Liver (tissue), 9 donors: ENCODE data around the gene AVEN. TPM values are rescaled to one million over a fixed set of nuclear protein-coding genes. Genes with fewer than 3 reads are reported as not detected.

Experiments
- DNase-seq: peaks from one replicate; pipeline ENCODE4 v3.0.0-alpha.2; 2017; ENCODE audit warnings: low spot score
- H3K27ac ChIP-seq, 2 donors: one replicate each; pipeline ENCODE4 v1.7.0; 2013; ENCODE audit warnings: inconsistent platforms in 2 of 2, low read length in 2 of 2, control low read depth in 1 of 2, low read depth in 1 of 2, mild to moderate bottlenecking in 1 of 2
- H3K27me3 ChIP-seq, 4 donors: one replicate each; pipeline versions ENCODE4 v1.6.1 to v1.7.0; 2013; ENCODE audit warnings: low read length in 3 of 4, inconsistent platforms in 1 of 4, mild to moderate bottlenecking in 1 of 4, moderate library complexity in 1 of 4; ENCODE audit not compliant: control insufficient read depth in 4 of 4, insufficient read depth in 4 of 4
- H3K36me3 ChIP-seq, 4 donors: one replicate each; pipeline versions ENCODE4 v1.6.1 to v1.7.0; 2013; ENCODE audit warnings: low read length in 3 of 4, mild to moderate bottlenecking in 3 of 4, low read depth in 1 of 4, moderate library complexity in 1 of 4; ENCODE audit not compliant: control insufficient read depth in 4 of 4, insufficient read depth in 3 of 4
- H3K4me1 ChIP-seq, 4 donors: one replicate each; pipeline versions ENCODE4 v1.6.1 to v1.7.0; 2013; ENCODE audit warnings: low read length in 3 of 4, mild to moderate bottlenecking in 3 of 4, moderate library complexity in 1 of 4; ENCODE audit not compliant: control insufficient read depth in 4 of 4, insufficient read depth in 4 of 4
- H3K4me3 ChIP-seq, 3 donors: one replicate each; pipeline versions ENCODE4 v1.6.1 to v1.7.0; 2013; ENCODE audit warnings: low read length in 3 of 3, control low read depth in 1 of 3, low read depth in 1 of 3, mild to moderate bottlenecking in 1 of 3
- H3K9ac ChIP-seq, 2 donors: one replicate each; pipeline ENCODE4 v1.7.0; 2013; ENCODE audit warnings: low read length in 2 of 2, mild to moderate bottlenecking in 2 of 2, moderate library complexity in 2 of 2, control low read depth in 1 of 2, low read depth in 1 of 2
- H3K9me3 ChIP-seq, 4 donors: one replicate each; pipeline versions ENCODE4 v1.6.1 to v1.7.0; 2013; ENCODE audit warnings: low read length in 3 of 4; ENCODE audit not compliant: control insufficient read depth in 4 of 4
- EGR1 ChIP-seq, 2 donors: IDR thresholded peaks; 2 replicates each; pipeline ENCODE4 v1.6.1; 2016 to 2018; ENCODE audit warnings: antibody characterized with exemption in 2 of 2, low read depth in 2 of 2
- FOXA1 ChIP-seq: IDR thresholded peaks from 2 replicates; pipeline ENCODE4 v1.6.1; 2016; ENCODE audit warnings: antibody characterized with exemption
- FOXA2 ChIP-seq: IDR thresholded peaks from 2 replicates; pipeline ENCODE4 v1.6.1; 2016; ENCODE audit warnings: antibody characterized with exemption
- GABPA ChIP-seq, 2 donors: IDR thresholded peaks in 1 of 2; conservative IDR thresholded peaks in 1 of 2; 2 replicates each; pipeline ENCODE4 v1.6.1; 2016; ENCODE audit warnings: antibody characterized with exemption in 2 of 2, mild to moderate bottlenecking in 1 of 2, moderate library complexity in 1 of 2
- HNF4G ChIP-seq: IDR thresholded peaks from 2 replicates; pipeline ENCODE4 v1.6.1; 2016; ENCODE audit warnings: antibody characterized with exemption
- JUND ChIP-seq, 2 donors: IDR thresholded peaks; 2 replicates each; pipeline ENCODE4 v1.6.1; 2016; ENCODE audit warnings: antibody characterized with exemption in 2 of 2
- NR2F2 ChIP-seq: IDR thresholded peaks from 2 replicates; pipeline ENCODE4 v1.6.1; 2016; ENCODE audit warnings: antibody characterized with exemption
- SP1 ChIP-seq: IDR thresholded peaks from 2 replicates; pipeline ENCODE4 v1.6.1; 2018; ENCODE audit warnings: antibody characterized with exemption, mild to moderate bottlenecking
- TAF1 ChIP-seq: conservative IDR thresholded peaks from 2 replicates; pipeline ENCODE4 v1.6.1; 2016; ENCODE audit warnings: antibody characterized with exemption, mild to moderate bottlenecking
- YY1 ChIP-seq: IDR thresholded peaks from 2 replicates; pipeline ENCODE4 v1.6.1; 2016; ENCODE audit warnings: antibody characterized with exemption, mild to moderate bottlenecking
- WGBS: extraction: QIAGEN DNeasy Blood & Tissue Kit; methylation state at CpG from one replicate; pipeline ENCODE4 v1.1.7; 2013; 5-methylcytosine and 5-hydroxymethylcytosine counted together
- polyA plus RNA-seq, 2 donors: library from polyadenylated mRNA; stranded (reverse) in 1 of 2; unstranded in 1 of 2; fragments of 200-250 nt in 1 of 2; fragments of >200 nt in 1 of 2; fragmentation: Nextera tagmentation in 1 of 2; extraction: Ambion mirVana in 1 of 2; gene quantifications; one replicate each; pipeline versions ENCODE4 v1.2.1 to v1.2.3, GENCODE V29; 2013 to 2015
- total RNA-seq, 2 donors: library from RNA; depleted of rRNA; stranded (reverse); fragments of >200 nt; gene quantifications; one replicate each; pipeline ENCODE4 v1.2.3, GENCODE V29; 2014
- TF ChIP-seq, protein P1 (sequence below): IDR thresholded peaks from 2 replicates; pipeline ENCODE4 v1.6.1; 2016; ENCODE audit warnings: antibody characterized with exemption, mild to moderate bottlenecking
- TF ChIP-seq, protein P2 (sequence below): IDR thresholded peaks from 2 replicates; pipeline ENCODE4 v1.6.1; 2016; ENCODE audit warnings: antibody characterized with exemption
- TF ChIP-seq, protein P3 (sequence below): IDR thresholded peaks from 2 replicates; pipeline ENCODE4 v1.6.1; 2016; ENCODE audit warnings: antibody characterized with exemption
- TF ChIP-seq, protein P4 (sequence below): IDR thresholded peaks from 2 replicates; pipeline ENCODE4 v1.6.1; 2016; ENCODE audit warnings: antibody characterized with exemption
- donor health status: healthy.
- donor health status: healthy.
- donor health status: healthy.
- donor health status: healthy.
- donor health status: healthy.

AVEN gene
- total and polyA plus RNA-seq, 4 donors, result 5.3 to 12.4 (median 7.0) TPM

DNA sequence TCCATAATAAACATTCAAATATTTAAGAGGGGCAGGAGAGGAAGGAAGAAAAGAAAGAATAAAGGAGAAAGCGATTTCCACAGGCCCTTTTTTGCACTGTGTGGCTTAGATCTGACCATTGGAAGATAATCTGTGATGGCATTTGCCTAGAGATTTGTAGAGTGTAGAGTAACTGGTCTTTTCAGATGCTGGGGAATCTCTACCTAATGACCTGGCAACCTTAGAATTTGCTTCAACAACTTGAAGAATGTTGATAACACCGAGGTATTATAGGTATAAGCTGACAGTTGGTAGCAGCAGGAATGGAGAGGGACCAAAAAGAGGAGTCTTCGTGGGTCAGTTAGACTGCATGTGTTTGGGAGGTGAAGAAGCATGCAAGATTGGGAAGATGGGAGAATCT is 20.9 kb upstream of the AVEN start:
- H3K4me1 ChIP-seq, result no peaks in the 10 kb centered on the region
- no peak overlapping the region for H3K9ac ChIP-seq
- 81% methylated on average over 3 of the region's 3 CpGs for WGBS
- no peak overlapping the region for H3K4me3 ChIP-seq
- H3K27me3 ChIP-seq, result no peaks in the 10 kb centered on the region
- no peaks in the 10 kb centered on the region for H3K9me3 ChIP-seq
- H3K36me3 ChIP-seq, result no peaks in the 10 kb centered on the region
- DNase-seq, result no peak
- H3K27ac ChIP-seq, result no peak overlapping the region
- TF ChIP-seq HNF4G (no peak), GABPA (IDR thresholded peaks at IDR 0.05 in 1 of 2, conservative IDR thresholded peaks at IDR 0.05 in 1 of 2) (no peak), FOXA1 (no peak), NR2F2 (no peak), JUND (IDR thresholded peaks at IDR 0.05) (no peak), EGR1 (IDR thresholded peaks at IDR 0.05; ENCODE audit: low read depth in 2 of 2) (no peak), TAF1 (no peak), YY1 (no peak), SP1 (no peak), FOXA2 (no peak)
- TF ChIP-seq, protein P1, sequence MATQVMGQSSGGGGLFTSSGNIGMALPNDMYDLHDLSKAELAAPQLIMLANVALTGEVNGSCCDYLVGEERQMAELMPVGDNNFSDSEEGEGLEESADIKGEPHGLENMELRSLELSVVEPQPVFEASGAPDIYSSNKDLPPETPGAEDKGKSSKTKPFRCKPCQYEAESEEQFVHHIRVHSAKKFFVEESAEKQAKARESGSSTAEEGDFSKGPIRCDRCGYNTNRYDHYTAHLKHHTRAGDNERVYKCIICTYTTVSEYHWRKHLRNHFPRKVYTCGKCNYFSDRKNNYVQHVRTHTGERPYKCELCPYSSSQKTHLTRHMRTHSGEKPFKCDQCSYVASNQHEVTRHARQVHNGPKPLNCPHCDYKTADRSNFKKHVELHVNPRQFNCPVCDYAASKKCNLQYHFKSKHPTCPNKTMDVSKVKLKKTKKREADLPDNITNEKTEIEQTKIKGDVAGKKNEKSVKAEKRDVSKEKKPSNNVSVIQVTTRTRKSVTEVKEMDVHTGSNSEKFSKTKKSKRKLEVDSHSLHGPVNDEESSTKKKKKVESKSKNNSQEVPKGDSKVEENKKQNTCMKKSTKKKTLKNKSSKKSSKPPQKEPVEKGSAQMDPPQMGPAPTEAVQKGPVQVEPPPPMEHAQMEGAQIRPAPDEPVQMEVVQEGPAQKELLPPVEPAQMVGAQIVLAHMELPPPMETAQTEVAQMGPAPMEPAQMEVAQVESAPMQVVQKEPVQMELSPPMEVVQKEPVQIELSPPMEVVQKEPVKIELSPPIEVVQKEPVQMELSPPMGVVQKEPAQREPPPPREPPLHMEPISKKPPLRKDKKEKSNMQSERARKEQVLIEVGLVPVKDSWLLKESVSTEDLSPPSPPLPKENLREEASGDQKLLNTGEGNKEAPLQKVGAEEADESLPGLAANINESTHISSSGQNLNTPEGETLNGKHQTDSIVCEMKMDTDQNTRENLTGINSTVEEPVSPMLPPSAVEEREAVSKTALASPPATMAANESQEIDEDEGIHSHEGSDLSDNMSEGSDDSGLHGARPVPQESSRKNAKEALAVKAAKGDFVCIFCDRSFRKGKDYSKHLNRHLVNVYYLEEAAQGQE, result no peak
- TF ChIP-seq, protein P2, sequence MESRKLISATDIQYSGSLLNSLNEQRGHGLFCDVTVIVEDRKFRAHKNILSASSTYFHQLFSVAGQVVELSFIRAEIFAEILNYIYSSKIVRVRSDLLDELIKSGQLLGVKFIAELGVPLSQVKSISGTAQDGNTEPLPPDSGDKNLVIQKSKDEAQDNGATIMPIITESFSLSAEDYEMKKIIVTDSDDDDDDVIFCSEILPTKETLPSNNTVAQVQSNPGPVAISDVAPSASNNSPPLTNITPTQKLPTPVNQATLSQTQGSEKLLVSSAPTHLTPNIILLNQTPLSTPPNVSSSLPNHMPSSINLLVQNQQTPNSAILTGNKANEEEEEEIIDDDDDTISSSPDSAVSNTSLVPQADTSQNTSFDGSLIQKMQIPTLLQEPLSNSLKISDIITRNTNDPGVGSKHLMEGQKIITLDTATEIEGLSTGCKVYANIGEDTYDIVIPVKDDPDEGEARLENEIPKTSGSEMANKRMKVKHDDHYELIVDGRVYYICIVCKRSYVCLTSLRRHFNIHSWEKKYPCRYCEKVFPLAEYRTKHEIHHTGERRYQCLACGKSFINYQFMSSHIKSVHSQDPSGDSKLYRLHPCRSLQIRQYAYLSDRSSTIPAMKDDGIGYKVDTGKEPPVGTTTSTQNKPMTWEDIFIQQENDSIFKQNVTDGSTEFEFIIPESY, result no peak
- TF ChIP-seq, protein P3, sequence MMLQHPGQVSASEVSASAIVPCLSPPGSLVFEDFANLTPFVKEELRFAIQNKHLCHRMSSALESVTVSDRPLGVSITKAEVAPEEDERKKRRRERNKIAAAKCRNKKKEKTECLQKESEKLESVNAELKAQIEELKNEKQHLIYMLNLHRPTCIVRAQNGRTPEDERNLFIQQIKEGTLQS, result no peak
- TF ChIP-seq, protein P4, sequence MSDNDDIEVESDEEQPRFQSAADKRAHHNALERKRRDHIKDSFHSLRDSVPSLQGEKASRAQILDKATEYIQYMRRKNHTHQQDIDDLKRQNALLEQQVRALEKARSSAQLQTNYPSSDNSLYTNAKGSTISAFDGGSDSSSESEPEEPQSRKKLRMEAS, result no peak

DNA sequence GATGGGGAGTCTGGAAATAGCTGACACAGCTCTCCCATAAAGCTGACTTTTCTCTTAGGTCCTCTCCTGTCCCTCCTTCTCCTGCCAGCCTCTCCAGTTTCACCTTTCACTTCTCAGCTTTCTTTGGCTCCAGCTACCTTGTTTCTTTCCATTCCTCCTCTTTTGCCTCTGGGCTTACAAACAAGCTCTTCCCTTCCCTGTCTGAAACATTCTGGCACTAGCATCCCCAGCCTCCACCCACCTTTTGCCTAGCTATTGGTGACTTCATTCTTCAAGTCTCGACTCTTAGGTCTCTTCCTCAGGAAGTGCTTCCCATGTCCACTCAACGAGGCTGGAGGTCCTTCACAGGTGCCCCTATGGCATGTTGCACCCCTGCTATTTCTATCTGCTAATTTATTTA is 20.5 kb upstream of the AVEN start:
- no peaks in the 10 kb centered on the region for H3K27me3 ChIP-seq
- 69% methylated on average over 2 of the region's 2 CpGs for WGBS
- no peak overlapping the region for H3K27ac ChIP-seq
- H3K4me3 ChIP-seq, result no peak overlapping the region
- H3K4me1 ChIP-seq, result no peaks in the 10 kb centered on the region
- no peaks in the 10 kb centered on the region for H3K9me3 ChIP-seq
- DNase-seq, result no peak
- H3K36me3 ChIP-seq, result no peaks in the 10 kb centered on the region
- H3K9ac ChIP-seq, result no peak overlapping the region
- TF ChIP-seq FOXA1 (no peak), JUND (IDR thresholded peaks at IDR 0.05) (no peak)
- TF ChIP-seq, protein P1, result no peak
- TF ChIP-seq, protein P3, result no peak
